Tibial nerve (tissue), 4 donors: ENCODE results near the gene PITRM1. TPM values are rescaled to one million over a fixed set of nuclear protein-coding genes. Genes with fewer than 3 reads are reported as not detected.
A peak's percentile ranks its signal among the peaks of the same experiment; 100 is the strongest.
"Not testable (repeated sequence)": the region's sequence is repeated elsewhere in the genome, so short reads cannot be mapped to it uniquely, and the experiment has no call there.

ENCODE experiments used
- DNase-seq, 2 donors: peaks; one replicate each; pipeline ENCODE4 v3.0.0-alpha.2; 2019; ENCODE audit warnings: low spot score in 2 of 2
- H3K27ac ChIP-seq, 4 donors: fragments of 200-600 bp; sonication (generic) in 3 of 4; one replicate each; pipeline ENCODE4 v1.5.1; 2017 to 2019; ENCODE audit warnings: mild to moderate bottlenecking in 1 of 4
- H3K27me3 ChIP-seq, 2 donors: fragments of 200-600 bp; sonication (generic) in 1 of 2; one replicate each; pipeline versions ENCODE4 v1.5.1 to v1.6.0; 2017 to 2019
- H3K36me3 ChIP-seq, 3 donors: fragments of 200-600 bp; sonication (generic); one replicate each; pipeline ENCODE4 v1.5.1; 2018 to 2019
- H3K4me1 ChIP-seq, 4 donors: fragments of 200-600 bp; sonication (generic) in 3 of 4; one replicate each; pipeline ENCODE4 v1.5.1; 2017 to 2019
- H3K4me3 ChIP-seq, 4 donors: fragments of 200-600 bp; sonication (generic) in 3 of 4; one replicate each; pipeline ENCODE4 v1.5.1; 2017 to 2019; ENCODE audit warnings: mild to moderate bottlenecking in 1 of 4, moderate library complexity in 1 of 4
- H3K9me3 ChIP-seq, 4 donors: fragments of 200-600 bp; sonication (generic) in 3 of 4; one replicate each; pipeline ENCODE4 v1.5.1; 2017 to 2019
- EP300 ChIP-seq, 2 donors: sonication (generic); formaldehyde crosslinking; IDR thresholded peaks; one replicate each; pipeline ENCODE4 v1.6.1; 2017; ENCODE audit warnings: antibody characterized with exemption in 2 of 2, mild to moderate bottlenecking in 1 of 2
- POLR2A ChIP-seq, 2 donors: fragments of 450-650 bp; IDR thresholded peaks; one replicate each; pipeline ENCODE4 v1.6.1; 2017; ENCODE audit warnings: antibody characterized with exemption in 2 of 2, mild to moderate bottlenecking in 2 of 2, moderate library complexity in 2 of 2
- WGBS, 2 donors: methylation state at CpG; one replicate each; pipeline ENCODE4 v1.1.5; 2018; 5-methylcytosine and 5-hydroxymethylcytosine counted together
- total RNA-seq, 4 donors: library from RNA; depleted of rRNA; stranded (reverse); fragments of >200 nt; gene quantifications; one replicate each; pipeline ENCODE4 v1.1.0, GENCODE V29; 2016
- TF ChIP-seq, protein P1 (sequence below), 5 experiments: fragments of 200-600 bp in 3 of 5; fragments of 450-650 bp in 2 of 5; sonication (generic) in 3 of 5; IDR thresholded peaks; one replicate each; pipeline ENCODE4 v1.5.1; 2016 to 2019; ENCODE audit warnings: antibody characterized with exemption in 5 of 5, mild to moderate bottlenecking in 3 of 5, moderate library complexity in 2 of 5

Gene PITRM1
- total RNA-seq, 4 donors from 2014 or later, result 55.5 to 83.7 (median 59.7) TPM

DNA sequence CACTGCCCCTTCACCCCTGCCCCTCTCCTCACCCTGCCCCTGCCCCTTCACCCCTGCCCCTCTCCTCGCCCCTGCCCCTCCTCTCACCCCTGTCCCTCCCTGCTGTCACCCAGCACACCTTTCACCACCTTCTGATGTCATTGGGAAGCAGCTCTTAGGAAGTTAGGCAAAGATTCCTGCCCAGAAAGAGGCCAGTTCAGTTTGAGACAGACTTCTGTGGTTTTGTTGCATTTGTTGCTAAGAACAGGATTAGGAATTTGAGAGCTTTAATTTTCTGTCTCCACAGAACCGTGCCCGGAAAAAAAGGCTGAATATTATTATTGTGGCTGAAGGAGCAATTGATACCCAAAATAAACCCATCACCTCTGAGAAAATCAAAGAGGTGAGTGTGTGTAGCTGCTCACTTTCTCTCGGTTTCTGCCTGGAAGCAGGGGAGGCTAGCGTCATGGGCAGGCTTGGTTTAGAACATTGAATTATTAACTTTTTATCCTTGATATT is 65.6 kb downstream of the PITRM1 start:
- H3K4me1 ChIP-seq, result peaks cover 0 to 12% (median 0%) of the 10 kb centered on the region in 4 donors
- no peak for DNase-seq
- H3K9me3 ChIP-seq, result no peaks in the 10 kb centered on the region
- WGBS, 2 donors, result 24 to 29% methylated on average over 4 of the region's 5 CpGs
- peaks cover 0 to 29% (median 0%) of the 10 kb centered on the region in 3 donors for H3K36me3 ChIP-seq
- peak overlapping the region; percentile 64 to 92 (median 81) for H3K27ac ChIP-seq
- H3K27me3 ChIP-seq, result no peaks in the 10 kb centered on the region
- peak overlapping the region in 1 of 4 donors; percentile 26 for H3K4me3 ChIP-seq
- TF ChIP-seq EP300 (IDR thresholded peaks at IDR 0.05) (no peak), POLR2A (IDR thresholded peaks at IDR 0.05) (peak in 1 of 2 donors; percentile 7)
- TF ChIP-seq, protein P1, sequence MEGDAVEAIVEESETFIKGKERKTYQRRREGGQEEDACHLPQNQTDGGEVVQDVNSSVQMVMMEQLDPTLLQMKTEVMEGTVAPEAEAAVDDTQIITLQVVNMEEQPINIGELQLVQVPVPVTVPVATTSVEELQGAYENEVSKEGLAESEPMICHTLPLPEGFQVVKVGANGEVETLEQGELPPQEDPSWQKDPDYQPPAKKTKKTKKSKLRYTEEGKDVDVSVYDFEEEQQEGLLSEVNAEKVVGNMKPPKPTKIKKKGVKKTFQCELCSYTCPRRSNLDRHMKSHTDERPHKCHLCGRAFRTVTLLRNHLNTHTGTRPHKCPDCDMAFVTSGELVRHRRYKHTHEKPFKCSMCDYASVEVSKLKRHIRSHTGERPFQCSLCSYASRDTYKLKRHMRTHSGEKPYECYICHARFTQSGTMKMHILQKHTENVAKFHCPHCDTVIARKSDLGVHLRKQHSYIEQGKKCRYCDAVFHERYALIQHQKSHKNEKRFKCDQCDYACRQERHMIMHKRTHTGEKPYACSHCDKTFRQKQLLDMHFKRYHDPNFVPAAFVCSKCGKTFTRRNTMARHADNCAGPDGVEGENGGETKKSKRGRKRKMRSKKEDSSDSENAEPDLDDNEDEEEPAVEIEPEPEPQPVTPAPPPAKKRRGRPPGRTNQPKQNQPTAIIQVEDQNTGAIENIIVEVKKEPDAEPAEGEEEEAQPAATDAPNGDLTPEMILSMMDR (IDR thresholded peaks at IDR 0.05), result no peak

DNA sequence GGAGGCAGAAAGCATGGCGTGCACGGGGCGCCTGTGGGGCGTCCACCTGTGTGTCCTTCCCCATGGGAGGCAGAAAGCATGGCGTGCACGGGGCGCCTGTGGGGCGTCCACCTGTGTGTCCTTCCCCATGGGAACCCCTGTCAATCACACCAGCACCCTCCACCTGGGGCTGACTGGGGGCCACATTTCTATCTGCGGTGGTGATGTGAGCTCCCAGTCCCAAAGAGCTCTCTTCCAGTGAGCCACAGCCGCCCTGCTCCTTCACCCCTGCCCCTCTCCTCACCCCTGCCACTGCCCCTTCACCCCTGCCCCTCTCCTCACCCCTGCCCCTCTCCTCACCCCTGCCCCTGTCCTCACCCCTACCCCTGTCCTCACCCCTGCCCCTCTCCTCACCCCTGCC is 66.3 kb downstream of the PITRM1 start:
- Histone ChIP-seq H3K4me1 (peaks cover 0 to 12% (median 0%) of the 10 kb centered on the region in 4 donors), H3K27ac (peak overlapping the region in 1 of 4 donors; percentile 33)

DNA sequence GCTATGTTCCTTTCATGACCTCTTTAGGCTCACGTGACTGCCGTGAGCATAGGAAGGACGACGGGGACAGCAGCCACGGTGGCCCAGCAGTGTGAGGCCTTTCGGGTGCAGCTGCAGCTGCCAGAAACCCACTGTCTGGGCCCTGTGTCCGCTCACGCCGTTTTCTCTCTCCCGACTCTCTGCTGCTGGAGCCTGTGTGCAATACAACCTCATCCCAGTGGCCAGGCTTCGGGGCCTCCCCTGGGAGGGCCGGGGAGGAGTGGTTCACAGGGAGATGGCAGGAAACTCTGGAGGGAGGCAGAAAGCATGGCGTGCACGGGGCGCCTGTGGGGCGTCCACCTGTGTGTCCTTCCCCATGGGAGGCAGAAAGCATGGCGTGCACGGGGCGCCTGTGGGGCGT is 66.7 kb downstream of the PITRM1 start:
- 76 to 84% methylated on average over 12 of the region's 20 CpGs for WGBS, 2 donors
- Histone ChIP-seq H3K27ac (peak overlapping the region in 1 of 4 donors; percentile 33), H3K4me1 (peaks cover 0 to 12% (median 0%) of the 10 kb centered on the region in 4 donors)

More for the DNA sequence above, 66.3 kb downstream of the PITRM1 start:
- H3K9me3 ChIP-seq, H3K4me3 ChIP-seq, H3K27me3 ChIP-seq, DNase-seq: not testable (repeated sequence)
- WGBS, 2 donors, result 76 to 80% methylated on average over 2 to 5 of the region's 10 CpGs
- peaks cover 0 to 29% (median 0%) of the 10 kb centered on the region in 3 donors for H3K36me3 ChIP-seq

DNA sequence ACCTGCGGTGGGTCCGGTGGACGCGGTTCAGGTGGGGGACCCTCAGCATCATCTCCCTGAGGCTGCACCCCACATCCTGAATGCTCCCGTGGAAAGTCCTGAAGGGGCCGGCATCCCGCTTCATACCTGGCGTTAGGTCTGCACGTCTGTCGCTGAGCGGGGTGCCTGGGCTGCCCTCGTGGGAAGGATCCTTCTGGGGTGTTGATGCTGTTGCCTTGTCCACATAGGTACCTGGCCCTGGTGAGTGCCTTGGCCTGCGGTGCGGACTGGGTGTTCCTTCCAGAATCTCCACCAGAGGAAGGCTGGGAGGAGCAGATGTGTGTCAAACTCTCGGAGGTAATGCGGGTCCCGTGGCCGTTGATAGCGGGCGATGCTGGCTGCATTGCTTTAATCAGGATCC is 67.4 kb downstream of the PITRM1 start:
- WGBS, 2 donors, result 89 to 94% methylated on average over 18 to 20 of the region's 20 CpGs
- no peaks in the 10 kb centered on the region for H3K9me3 ChIP-seq
- no peaks in the 10 kb centered on the region for H3K27me3 ChIP-seq
- no peak overlapping the region for H3K4me3 ChIP-seq
- H3K27ac ChIP-seq, result no peak overlapping the region
- no peak for DNase-seq
- no peak for TF ChIP-seq EP300 (IDR thresholded peaks at IDR 0.05)
- TF ChIP-seq, protein P1 (IDR thresholded peaks at IDR 0.05), result no peak
- no peak for TF ChIP-seq POLR2A (IDR thresholded peaks at IDR 0.05)
- peaks cover 0 to 12% (median 0%) of the 10 kb centered on the region in 4 donors for H3K4me1 ChIP-seq
- peaks cover 0 to 29% (median 0%) of the 10 kb centered on the region in 3 donors for H3K36me3 ChIP-seq

More for the DNA sequence above, 66.7 kb downstream of the PITRM1 start:
- Histone ChIP-seq H3K27me3 (no peaks in the 10 kb centered on the region), H3K4me3 (no peak overlapping the region), H3K36me3 (peaks cover 0 to 29% (median 0%) of the 10 kb centered on the region in 3 donors), H3K9me3 (no peaks in the 10 kb centered on the region)
- DNase-seq, result no peak
- TF ChIP-seq, protein P1 (IDR thresholded peaks at IDR 0.05), result no peak
- TF ChIP-seq EP300 (IDR thresholded peaks at IDR 0.05), result no peak
- TF ChIP-seq POLR2A (IDR thresholded peaks at IDR 0.05), result no peak

DNA sequence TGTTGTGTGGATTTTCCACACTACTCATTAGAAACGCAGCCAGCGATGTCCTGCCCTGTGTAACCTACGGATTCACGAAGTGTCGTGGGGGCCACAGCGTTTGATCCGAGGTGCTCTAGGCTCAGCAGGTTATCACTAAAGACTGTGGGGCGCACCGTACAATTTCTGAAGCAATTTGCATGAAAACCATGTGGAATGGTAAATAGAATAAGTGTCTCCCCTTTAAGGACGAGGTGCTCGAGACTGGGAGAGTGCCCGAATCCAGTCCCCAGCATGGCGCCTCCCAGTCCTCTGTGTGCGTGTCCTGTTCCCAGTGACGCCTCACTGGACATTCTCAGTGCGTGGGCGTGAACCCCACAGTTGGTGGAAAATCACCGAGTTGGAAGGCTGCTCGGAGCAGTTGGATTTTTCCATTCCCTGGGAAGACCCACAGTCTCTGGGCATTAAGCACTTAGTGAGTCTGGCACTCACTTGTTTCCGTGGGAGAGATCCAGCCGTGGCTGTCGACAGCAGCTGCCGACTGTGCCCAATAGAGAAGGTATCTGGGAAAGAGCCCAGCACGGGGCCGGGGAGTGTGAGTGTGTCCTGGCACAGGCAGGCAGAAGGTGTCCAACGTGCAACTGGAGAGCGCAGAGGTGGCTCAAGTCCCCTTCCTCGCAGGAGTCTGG is 68.2 kb downstream of the PITRM1 start:
- no peaks in the 10 kb centered on the region for H3K27me3 ChIP-seq
- peaks cover 0 to 12% (median 0%) of the 10 kb centered on the region in 4 donors for H3K4me1 ChIP-seq
- 84 to 87% methylated on average over 24 to 28 of the region's 28 CpGs for WGBS, 2 donors
- peaks cover 0 to 25% (median 0%) of the 10 kb centered on the region in 3 donors for H3K36me3 ChIP-seq
- no peak for DNase-seq
- no peak overlapping the region for H3K4me3 ChIP-seq
- H3K9me3 ChIP-seq, result no peaks in the 10 kb centered on the region
- no peak overlapping the region for H3K27ac ChIP-seq
- no peak for TF ChIP-seq EP300 (IDR thresholded peaks at IDR 0.05)
- TF ChIP-seq, protein P1 (IDR thresholded peaks at IDR 0.05), result no peak
- no peak for TF ChIP-seq POLR2A (IDR thresholded peaks at IDR 0.05)
